GM18526 (cell line): ENCODE data around the gene ZNF117.

Experiments
- POLR2A ChIP-seq: IDR thresholded peaks from 3 replicates; pipeline ENCODE4 v1.6.1; 2011; ENCODE audit not compliant: insufficient read length; ENCODE audit errors: extremely low read depth

Gene ZNF117

GRCh38 chr7:64978497-64979203 lies 12.2 kb downstream of the ZNF117 start:
- TF ChIP-seq POLR2A: no peak

- TF ChIP-seq POLR2A: no peak
Observed at GRCh38 chr7:64965594-64965993, 25.2 kb downstream of the ZNF117 start.

- TF ChIP-seq POLR2A: no peak
Observed at GRCh38 chr7:64959072-64959747, 31.6 kb downstream of the ZNF117 start.

- TF ChIP-seq POLR2A: no peak
Observed at GRCh38 chr7:64951250-64951848, 39.5 kb downstream of the ZNF117 start.

GRCh38 chr7:64947252-64948000 lies 43.4 kb downstream of the ZNF117 start:
- TF ChIP-seq POLR2A: no peak

- no peak for TF ChIP-seq POLR2A
Observed at GRCh38 chr7:64946772-64947171, 44.1 kb downstream of the ZNF117 start.

- TF ChIP-seq POLR2A: no peak
Observed at GRCh38 chr7:64945503-64946175, 45.2 kb downstream of the ZNF117 start.

- no peak for TF ChIP-seq POLR2A
Observed at GRCh38 chr7:64938540-64938939, 52.3 kb downstream of the ZNF117 start.

- no peak for TF ChIP-seq POLR2A
Observed at GRCh38 chr7:64934478-64934877, 56.4 kb downstream of the ZNF117 start.
